SK-N-MC (cell line): Measurements from ENCODE around the gene ACVR1.

Experiments used
- EZH2 ChIP-seq: fragments of 200-600 bp; sonication (generic); IDR thresholded peaks from one replicate; pipeline ENCODE4 v1.6.1; 2017; ENCODE audit warnings: antibody characterized with exemption
- POLR2AphosphoS5 ChIP-seq: IDR thresholded peaks from 2 replicates; pipeline ENCODE4 v1.6.1; 2012; ENCODE audit warnings: mild to moderate bottlenecking, low read depth, low read length, borderline replicate concordance

GRCh38 chr2:157843935-157844334 is 32.2 kb downstream of the ACVR1 start:
- no peak for TF ChIP-seq EZH2
- no peak for TF ChIP-seq POLR2AphosphoS5
